OCI-LY7 (cell line): ENCODE measurements around the gene ADAR.

Source experiments
- CTCF ChIP-seq: fragments of 200-600 bp; sonication (generic); conservative IDR thresholded peaks from 2 replicates; pipeline ENCODE4 v1.5.1; 2014; ENCODE audit warnings: mild to moderate bottlenecking, antibody characterized with exemption, low read length, moderate library complexity, mixed read lengths
- EZH2phosphoT487 ChIP-seq: fragments of 200-600 bp; sonication (generic); IDR thresholded peaks from 2 replicates; pipeline ENCODE4 v1.6.1; 2018; ENCODE audit warnings: low read depth, borderline replicate concordance, mild to moderate bottlenecking, mixed run types, antibody characterized with exemption, low read length, moderate library complexity, mixed read lengths

- TF ChIP-seq CTCF (no peak), EZH2phosphoT487 (no peak)
Observed at GRCh38 chr1:154622503-154623039, 14.6 kb upstream of the ADAR start.
